SIG-M5 treated with dmso at 0.1 percent for 504 hours (cell line): ENCODE results near the gene VAT1.
"Not testable (repeated sequence)": the region's sequence is repeated elsewhere in the genome, so short reads cannot be mapped to it uniquely, and the experiment has no call there.

Experiments used
- DNase-seq: peaks from one replicate; lab custom pipeline; 2025; ENCODE audit not compliant: unreplicated experiment; lab: John Stamatoyannopoulos, UW

Gene VAT1

GRCh38 chr17:43021741-43022512 is at the start of gene VAT1:
TSS of gene VAT1 (minus strand) at chr17:43022385. CDS start at chr17:43022322, 63 bp downstream.
- DNase-seq: peak; percentile 73

GRCh38 chr17:43070872-43071271 is 48.7 kb upstream of the VAT1 start:
- no peak for DNase-seq

GRCh38 chr17:43070257-43070656 is 48.1 kb upstream of the VAT1 start:
- no peak for DNase-seq

- no peak for DNase-seq
Observed at GRCh38 chr17:43069368-43069898, 47.2 kb upstream of the VAT1 start.

GRCh38 chr17:43068570-43069367 is 46.6 kb upstream of the VAT1 start:
- no peak for DNase-seq

GRCh38 chr17:43062984-43063638 is 40.9 kb upstream of the VAT1 start:
- no peak for DNase-seq

- no peak for DNase-seq
Observed at GRCh38 chr17:43056051-43056450, 33.9 kb upstream of the VAT1 start.

- not testable (repeated sequence) for DNase-seq
Observed at GRCh38 chr17:43053008-43053407, 30.8 kb upstream of the VAT1 start.

- DNase-seq: no peak
Observed at GRCh38 chr17:43051969-43052368, 29.8 kb upstream of the VAT1 start.

- DNase-seq: no peak
Observed at GRCh38 chr17:43044024-43044423, 21.8 kb upstream of the VAT1 start.

GRCh38 chr17:43043307-43043706 is 21.1 kb upstream of the VAT1 start:
- no peak for DNase-seq

GRCh38 chr17:43042025-43042628 is 19.9 kb upstream of the VAT1 start:
- no peak for DNase-seq

GRCh38 chr17:43040655-43041054 is 18.5 kb upstream of the VAT1 start:
- no peak for DNase-seq

GRCh38 chr17:43039646-43040045 is 17.5 kb upstream of the VAT1 start:
- no peak for DNase-seq

GRCh38 chr17:43034894-43035293 is 12.7 kb upstream of the VAT1 start:
- no peak for DNase-seq

GRCh38 chr17:43033948-43034881 is 12.0 kb upstream of the VAT1 start:
- no peak for DNase-seq

GRCh38 chr17:43031666-43032065 is 9.5 kb upstream of the VAT1 start:
- DNase-seq: no peak

GRCh38 chr17:43030137-43030767 is 8.1 kb upstream of the VAT1 start:
- DNase-seq: no peak

GRCh38 chr17:43028221-43028861 is 6.2 kb upstream of the VAT1 start:
- no peak for DNase-seq
